ENCODE results near the gene TMEM8B. TPM values are rescaled to one million over a fixed set of nuclear protein-coding genes. Genes with fewer than 3 reads are reported as not detected.

TMEM8B gene
- total RNA-seq, 1 experiment from 2014 or later = 7.2 TPM

DNA sequence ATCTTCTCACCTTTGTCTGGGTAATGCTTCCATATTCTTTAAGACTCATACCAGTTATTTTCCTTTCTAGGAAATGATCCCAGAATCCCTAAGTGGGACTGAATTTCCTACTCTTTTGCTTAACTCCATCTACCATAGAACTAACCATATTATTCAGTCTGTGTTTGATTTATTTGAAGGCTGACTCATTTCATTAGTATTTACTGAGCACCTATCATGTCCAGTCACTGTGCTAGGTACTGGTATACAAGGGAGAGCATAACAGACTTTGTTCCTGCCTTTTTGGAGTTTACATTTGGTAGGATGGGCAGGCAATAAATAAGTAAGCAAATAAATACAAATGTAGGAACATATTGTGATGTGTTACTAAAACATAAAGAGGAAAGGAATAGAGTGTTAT is 33.3 kb upstream of the TMEM8B start:
- ATAC-seq = 0 out of 2 replicates have a peak, but pooled peaks have one; percentile 58
- POLR2A ChIA-PET = no interaction called here
- H3K4me3 ChIP-seq (replicated peaks in 1 of 2; ENCODE audit: low read depth in 1 of 2, low read length in 2 of 2) = no peak overlapping the region

DNA sequence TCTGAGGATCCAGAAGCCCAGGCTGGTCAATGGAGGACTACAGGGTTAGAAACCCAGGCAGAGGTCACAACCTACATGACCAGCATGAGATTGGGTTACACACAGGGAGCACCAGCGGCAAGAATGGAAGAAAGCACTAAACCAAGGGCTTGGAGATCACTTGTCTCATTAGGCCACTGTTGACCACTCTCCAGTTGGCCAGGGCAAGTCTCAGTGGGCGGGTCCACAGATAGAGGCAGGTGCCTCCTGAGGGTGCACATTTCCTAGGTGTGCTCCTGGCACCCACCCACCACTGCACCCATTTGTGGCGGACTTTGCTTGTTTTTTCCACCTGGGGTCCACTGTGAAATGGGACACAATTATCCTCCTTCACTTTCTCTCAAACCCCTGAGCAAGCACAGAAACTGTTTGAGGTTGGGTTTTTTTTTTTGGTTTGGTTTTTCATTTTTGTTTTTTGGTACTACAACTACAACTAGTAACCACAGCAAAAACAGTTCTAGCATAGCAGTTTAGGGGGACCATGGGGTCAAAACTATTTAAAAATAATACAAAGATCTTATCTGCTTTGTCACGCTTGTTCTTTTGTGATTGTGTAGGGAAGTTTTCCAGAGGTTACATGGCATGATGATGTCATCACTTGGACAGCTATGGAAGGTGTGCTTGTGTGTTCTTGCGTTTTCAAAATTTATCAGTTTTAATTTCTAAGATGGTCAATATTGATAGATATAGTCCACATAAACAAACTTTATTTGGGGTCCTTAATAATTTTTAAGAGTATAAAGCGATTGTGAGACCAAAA is 31.5 kb upstream of the TMEM8B start:
- H3K4me1 ChIP-seq (ENCODE audit: control insufficient read depth in 1 of 2, insufficient read depth in 2 of 2, low read length in 2 of 2) = peaks cover 0 to 27% of the 10 kb centered on the region in 2 experiments; a peak in 2 of 4 replicates
- DNase-seq (ENCODE audit: low read depth, low spot score) (no peak), ATAC-seq (no peak)
- H3K27ac ChIP-seq (ENCODE audit: low read depth, low read length) = no peak overlapping the region
- H3K27me3 ChIP-seq (ENCODE audit: insufficient read depth, low read length) = no peaks in the 10 kb centered on the region
- no peaks in the 10 kb centered on the region for H4K20me1 ChIP-seq (ENCODE audit: insufficient read depth)
- H3K9ac ChIP-seq (ENCODE audit: low read length) = no peak overlapping the region
- 0 out of 4 replicates have a peak, but pooled peaks cover 0 to 5% of the 10 kb centered on the region in 2 experiments for H3K36me3 ChIP-seq (ENCODE audit: control insufficient read depth in 1 of 2, insufficient read depth in 2 of 2, low read length in 2 of 2)
- H3K4me3 ChIP-seq (replicated peaks in 1 of 2; ENCODE audit: low read depth in 1 of 2, low read length in 2 of 2) = no peak overlapping the region
- no peaks in the 10 kb centered on the region for H3K79me2 ChIP-seq (ENCODE audit: insufficient read depth, low read length)
- no peaks in the 10 kb centered on the region for H3K9me2 ChIP-seq (ENCODE audit: insufficient read depth)
- POLR2A ChIA-PET = no interaction called here
- CTCF ChIA-PET = interaction anchor here (1.8 kb wide), 1 partner anchor 7 kb away, joined by 7 read pairs; no protein-coding TSS in a partner anchor
- BruUV-seq (replicated peaks) = no TSS peak
- no peak overlapping the region for H2AFZ ChIP-seq (ENCODE audit: low read depth, low read length, poor library complexity, severe bottlenecking)
- RAD21 ChIA-PET (ENCODE audit: low non-redundant PET in 1 of 2, low total read pairs in 2 of 2, uncharacterized antibody in 2 of 2, unreplicated experiment in 2 of 2) = interaction anchor here in 1 of 2 experiments (0.6 kb wide), 1 partner anchor 9 kb away, joined by 3 read pairs; no protein-coding TSS in a partner anchor
- H3K4me2 ChIP-seq (ENCODE audit: low read length) = no peak overlapping the region
- H3K9me3 ChIP-seq (ENCODE audit: control insufficient read depth in 1 of 2, insufficient read depth in 1 of 2, low read depth in 1 of 2, low read length in 2 of 2) = no peaks in the 10 kb centered on the region
- intact Hi-C loops (cut with micrococcal nuclease) = no loop called here
- no peak for TF ChIP-seq EGR1 (IDR thresholded peaks at IDR 0.05; ENCODE audit: low read depth)
- no peak for TF ChIP-seq SP1 (IDR thresholded peaks at IDR 0.05; ENCODE audit: low read depth)
- TF ChIP-seq, protein P1, sequence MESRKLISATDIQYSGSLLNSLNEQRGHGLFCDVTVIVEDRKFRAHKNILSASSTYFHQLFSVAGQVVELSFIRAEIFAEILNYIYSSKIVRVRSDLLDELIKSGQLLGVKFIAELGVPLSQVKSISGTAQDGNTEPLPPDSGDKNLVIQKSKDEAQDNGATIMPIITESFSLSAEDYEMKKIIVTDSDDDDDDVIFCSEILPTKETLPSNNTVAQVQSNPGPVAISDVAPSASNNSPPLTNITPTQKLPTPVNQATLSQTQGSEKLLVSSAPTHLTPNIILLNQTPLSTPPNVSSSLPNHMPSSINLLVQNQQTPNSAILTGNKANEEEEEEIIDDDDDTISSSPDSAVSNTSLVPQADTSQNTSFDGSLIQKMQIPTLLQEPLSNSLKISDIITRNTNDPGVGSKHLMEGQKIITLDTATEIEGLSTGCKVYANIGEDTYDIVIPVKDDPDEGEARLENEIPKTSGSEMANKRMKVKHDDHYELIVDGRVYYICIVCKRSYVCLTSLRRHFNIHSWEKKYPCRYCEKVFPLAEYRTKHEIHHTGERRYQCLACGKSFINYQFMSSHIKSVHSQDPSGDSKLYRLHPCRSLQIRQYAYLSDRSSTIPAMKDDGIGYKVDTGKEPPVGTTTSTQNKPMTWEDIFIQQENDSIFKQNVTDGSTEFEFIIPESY (IDR thresholded peaks at IDR 0.05; ENCODE audit: extremely low read depth, insufficient replicate concordance, low read length) = no peak
- TF ChIP-seq, protein P2, sequence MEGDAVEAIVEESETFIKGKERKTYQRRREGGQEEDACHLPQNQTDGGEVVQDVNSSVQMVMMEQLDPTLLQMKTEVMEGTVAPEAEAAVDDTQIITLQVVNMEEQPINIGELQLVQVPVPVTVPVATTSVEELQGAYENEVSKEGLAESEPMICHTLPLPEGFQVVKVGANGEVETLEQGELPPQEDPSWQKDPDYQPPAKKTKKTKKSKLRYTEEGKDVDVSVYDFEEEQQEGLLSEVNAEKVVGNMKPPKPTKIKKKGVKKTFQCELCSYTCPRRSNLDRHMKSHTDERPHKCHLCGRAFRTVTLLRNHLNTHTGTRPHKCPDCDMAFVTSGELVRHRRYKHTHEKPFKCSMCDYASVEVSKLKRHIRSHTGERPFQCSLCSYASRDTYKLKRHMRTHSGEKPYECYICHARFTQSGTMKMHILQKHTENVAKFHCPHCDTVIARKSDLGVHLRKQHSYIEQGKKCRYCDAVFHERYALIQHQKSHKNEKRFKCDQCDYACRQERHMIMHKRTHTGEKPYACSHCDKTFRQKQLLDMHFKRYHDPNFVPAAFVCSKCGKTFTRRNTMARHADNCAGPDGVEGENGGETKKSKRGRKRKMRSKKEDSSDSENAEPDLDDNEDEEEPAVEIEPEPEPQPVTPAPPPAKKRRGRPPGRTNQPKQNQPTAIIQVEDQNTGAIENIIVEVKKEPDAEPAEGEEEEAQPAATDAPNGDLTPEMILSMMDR (IDR thresholded peaks at IDR 0.05 in 2 of 3, conservative IDR thresholded peaks at IDR 0.05 in 1 of 3; ENCODE audit: borderline replicate concordance in 1 of 3, insufficient read depth in 1 of 3, low read depth in 2 of 3, low read length in 2 of 3) = no peak
- TF ChIP-seq ZFX (IDR thresholded peaks at IDR 0.05) = no peak
- TF ChIP-seq, protein P3, sequence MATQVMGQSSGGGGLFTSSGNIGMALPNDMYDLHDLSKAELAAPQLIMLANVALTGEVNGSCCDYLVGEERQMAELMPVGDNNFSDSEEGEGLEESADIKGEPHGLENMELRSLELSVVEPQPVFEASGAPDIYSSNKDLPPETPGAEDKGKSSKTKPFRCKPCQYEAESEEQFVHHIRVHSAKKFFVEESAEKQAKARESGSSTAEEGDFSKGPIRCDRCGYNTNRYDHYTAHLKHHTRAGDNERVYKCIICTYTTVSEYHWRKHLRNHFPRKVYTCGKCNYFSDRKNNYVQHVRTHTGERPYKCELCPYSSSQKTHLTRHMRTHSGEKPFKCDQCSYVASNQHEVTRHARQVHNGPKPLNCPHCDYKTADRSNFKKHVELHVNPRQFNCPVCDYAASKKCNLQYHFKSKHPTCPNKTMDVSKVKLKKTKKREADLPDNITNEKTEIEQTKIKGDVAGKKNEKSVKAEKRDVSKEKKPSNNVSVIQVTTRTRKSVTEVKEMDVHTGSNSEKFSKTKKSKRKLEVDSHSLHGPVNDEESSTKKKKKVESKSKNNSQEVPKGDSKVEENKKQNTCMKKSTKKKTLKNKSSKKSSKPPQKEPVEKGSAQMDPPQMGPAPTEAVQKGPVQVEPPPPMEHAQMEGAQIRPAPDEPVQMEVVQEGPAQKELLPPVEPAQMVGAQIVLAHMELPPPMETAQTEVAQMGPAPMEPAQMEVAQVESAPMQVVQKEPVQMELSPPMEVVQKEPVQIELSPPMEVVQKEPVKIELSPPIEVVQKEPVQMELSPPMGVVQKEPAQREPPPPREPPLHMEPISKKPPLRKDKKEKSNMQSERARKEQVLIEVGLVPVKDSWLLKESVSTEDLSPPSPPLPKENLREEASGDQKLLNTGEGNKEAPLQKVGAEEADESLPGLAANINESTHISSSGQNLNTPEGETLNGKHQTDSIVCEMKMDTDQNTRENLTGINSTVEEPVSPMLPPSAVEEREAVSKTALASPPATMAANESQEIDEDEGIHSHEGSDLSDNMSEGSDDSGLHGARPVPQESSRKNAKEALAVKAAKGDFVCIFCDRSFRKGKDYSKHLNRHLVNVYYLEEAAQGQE (IDR thresholded peaks at IDR 0.05; ENCODE audit: low read depth) = no peak
- TF ChIP-seq TCF7L2 (IDR thresholded peaks at IDR 0.05; ENCODE audit: borderline replicate concordance, extremely low read depth, insufficient read depth, insufficient read length) = no peak

More for the DNA sequence above, 33.3 kb upstream of the TMEM8B start:
- CTCF ChIA-PET = no interaction called here
- Histone ChIP-seq H4K20me1 (ENCODE audit: insufficient read depth) (no peaks in the 10 kb centered on the region), H3K36me3 (ENCODE audit: control insufficient read depth in 1 of 2, insufficient read depth in 2 of 2, low read length in 2 of 2) (0 out of 4 replicates have a peak, but pooled peaks cover 0 to under 1% of the 10 kb centered on the region in 2 experiments), H3K9me3 (ENCODE audit: control insufficient read depth in 1 of 2, insufficient read depth in 1 of 2, low read depth in 1 of 2, low read length in 2 of 2) (no peaks in the 10 kb centered on the region), H3K4me1 (ENCODE audit: control insufficient read depth in 1 of 2, insufficient read depth in 2 of 2, low read length in 2 of 2) (peaks cover 0 to 27% of the 10 kb centered on the region in 2 experiments; a peak in 2 of 4 replicates), H2AFZ (ENCODE audit: low read depth, low read length, poor library complexity, severe bottlenecking) (no peak overlapping the region), H3K79me2 (ENCODE audit: insufficient read depth, low read length) (no peaks in the 10 kb centered on the region), H3K9me2 (ENCODE audit: insufficient read depth) (no peaks in the 10 kb centered on the region), H3K4me2 (ENCODE audit: low read length) (peak overlapping the region; percentile 25; the same call in 1 of the 2 replicates), H3K9ac (ENCODE audit: low read length) (no peak overlapping the region), H3K27ac (ENCODE audit: low read depth, low read length) (no peak overlapping the region), H3K27me3 (ENCODE audit: insufficient read depth, low read length) (no peaks in the 10 kb centered on the region)
- no TSS peak for BruUV-seq (replicated peaks)
- RAD21 ChIA-PET (ENCODE audit: low non-redundant PET in 1 of 2, low total read pairs in 2 of 2, uncharacterized antibody in 2 of 2, unreplicated experiment in 2 of 2) = no interaction called here
- TF ChIP-seq POLR2A (IDR thresholded peaks at IDR 0.05; ENCODE audit: borderline replicate concordance, extremely low read depth, insufficient read depth, insufficient read length) (no peak), SP1 (IDR thresholded peaks at IDR 0.05; ENCODE audit: low read depth) (no peak), JUND (IDR thresholded peaks at IDR 0.05) (no peak), SRF (IDR thresholded peaks at IDR 0.05; ENCODE audit: low read depth) (no peak), POLR2AphosphoS5 (IDR thresholded peaks at IDR 0.05; ENCODE audit: low read depth, low read length) (no peak), EZH2phosphoT487 (IDR thresholded peaks at IDR 0.05; ENCODE audit: borderline replicate concordance) (no peak)
- intact Hi-C loops (cut with micrococcal nuclease) = no loop called here
- DNase-seq (ENCODE audit: low read depth, low spot score) = no peak
